ENCODE results near the gene MACROD2.

MACROD2 gene

GRCh38 chr20:14064333-14064732, 69.0 kb downstream of the MACROD2 start:
- DNase-seq, result no peak

- DNase-seq, result no peak
Measured at GRCh38 chr20:14064921-14065320, 69.6 kb downstream of the MACROD2 start.

- DNase-seq, result no peak
Measured at GRCh38 chr20:14065774-14066173, 70.5 kb downstream of the MACROD2 start.

- no peak for DNase-seq
Measured at GRCh38 chr20:14067603-14068002, 72.3 kb downstream of the MACROD2 start.

- DNase-seq, result no peak
Measured at GRCh38 chr20:14069796-14070195, 74.5 kb downstream of the MACROD2 start.

- peak; percentile 94 for DNase-seq
Measured at GRCh38 chr20:14093652-14094051, 98.3 kb downstream of the MACROD2 start.

GRCh38 chr20:14098261-14098660, 102.9 kb downstream of the MACROD2 start:
- DNase-seq, result no peak

- DNase-seq, result no peak
Measured at GRCh38 chr20:14113416-14113815, 118.1 kb downstream of the MACROD2 start.

GRCh38 chr20:14114065-14114704, 118.9 kb downstream of the MACROD2 start:
- no peak for DNase-seq

- no peak for DNase-seq
Measured at GRCh38 chr20:14116037-14116436, 120.7 kb downstream of the MACROD2 start.

- DNase-seq, result no peak
Measured at GRCh38 chr20:14117768-14118167, 122.5 kb downstream of the MACROD2 start.

GRCh38 chr20:14126856-14127255, 131.5 kb downstream of the MACROD2 start:
- DNase-seq, result no peak

GRCh38 chr20:14127514-14128223, 132.4 kb downstream of the MACROD2 start:
- DNase-seq, result no peak

- DNase-seq, result no peak
Measured at GRCh38 chr20:14134004-14134403, 138.7 kb downstream of the MACROD2 start.

- DNase-seq, result peak; percentile 83
Measured at GRCh38 chr20:14142171-14142570, 146.9 kb downstream of the MACROD2 start.

- no peak for DNase-seq
Measured at GRCh38 chr20:14142964-14143627, 147.8 kb downstream of the MACROD2 start.

- no peak for DNase-seq
Measured at GRCh38 chr20:14148042-14148441, 152.7 kb downstream of the MACROD2 start.

GRCh38 chr20:14155361-14155760, 160.0 kb downstream of the MACROD2 start:
- no peak for DNase-seq

GRCh38 chr20:14178528-14178927, 183.2 kb downstream of the MACROD2 start:
- no peak for DNase-seq

- no peak for DNase-seq
Measured at GRCh38 chr20:14178952-14179351, 183.6 kb downstream of the MACROD2 start.

- DNase-seq, result no peak
Measured at GRCh38 chr20:14189794-14190402, 194.6 kb downstream of the MACROD2 start.

GRCh38 chr20:14191559-14191958, 196.2 kb downstream of the MACROD2 start:
- DNase-seq, result no peak

GRCh38 chr20:14193443-14193842, 198.1 kb downstream of the MACROD2 start:
- no peak for DNase-seq

- DNase-seq, result no peak
Measured at GRCh38 chr20:14193885-14194284, 198.6 kb downstream of the MACROD2 start.

Measured in NCI-H2029 (cell line).